Measurements from ENCODE around the gene DPYSL4.

DNA sequence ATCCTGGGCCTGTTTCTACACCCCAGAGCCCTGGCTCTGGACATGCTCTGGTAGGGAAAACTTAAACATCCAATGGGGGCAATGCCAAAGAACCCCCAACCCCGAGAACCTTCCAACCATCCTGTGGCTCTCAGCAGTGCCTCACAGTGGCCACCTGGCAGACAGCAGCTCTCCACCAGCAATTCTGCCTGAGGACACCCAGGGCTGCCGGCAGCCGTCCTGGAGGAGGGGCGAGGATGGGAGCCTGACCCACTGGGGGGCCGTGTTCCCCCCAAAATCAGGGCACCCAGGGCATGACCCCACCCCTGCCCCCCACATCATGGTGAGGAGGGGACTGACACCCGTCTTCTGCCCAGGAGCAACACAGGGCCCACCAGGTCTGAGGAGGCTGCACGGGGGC, 32.7 kb downstream of the DPYSL4 start:
- TF ChIP-seq CTCF (IDR thresholded peaks at IDR 0.05) (no peak), POLR2A (IDR thresholded peaks at IDR 0.05) (no peak)

Data from adrenal gland (tissue), 5 donors.